ENCODE measurements around the gene TTYH2. TPM values are rescaled to one million over a fixed set of nuclear protein-coding genes. Genes with fewer than 3 reads are reported as not detected.

The TTYH2 gene
- total and polyA plus RNA-seq, 11 donors, result 10.3 to 34.6 (median 22.4) TPM

GRCh38 chr17:74228306-74228978, 15.1 kb downstream of the TTYH2 start:
- TF ChIP-seq POLR2A (IDR thresholded peaks at IDR 0.05), result no peak
- TF ChIP-seq, protein P1, sequence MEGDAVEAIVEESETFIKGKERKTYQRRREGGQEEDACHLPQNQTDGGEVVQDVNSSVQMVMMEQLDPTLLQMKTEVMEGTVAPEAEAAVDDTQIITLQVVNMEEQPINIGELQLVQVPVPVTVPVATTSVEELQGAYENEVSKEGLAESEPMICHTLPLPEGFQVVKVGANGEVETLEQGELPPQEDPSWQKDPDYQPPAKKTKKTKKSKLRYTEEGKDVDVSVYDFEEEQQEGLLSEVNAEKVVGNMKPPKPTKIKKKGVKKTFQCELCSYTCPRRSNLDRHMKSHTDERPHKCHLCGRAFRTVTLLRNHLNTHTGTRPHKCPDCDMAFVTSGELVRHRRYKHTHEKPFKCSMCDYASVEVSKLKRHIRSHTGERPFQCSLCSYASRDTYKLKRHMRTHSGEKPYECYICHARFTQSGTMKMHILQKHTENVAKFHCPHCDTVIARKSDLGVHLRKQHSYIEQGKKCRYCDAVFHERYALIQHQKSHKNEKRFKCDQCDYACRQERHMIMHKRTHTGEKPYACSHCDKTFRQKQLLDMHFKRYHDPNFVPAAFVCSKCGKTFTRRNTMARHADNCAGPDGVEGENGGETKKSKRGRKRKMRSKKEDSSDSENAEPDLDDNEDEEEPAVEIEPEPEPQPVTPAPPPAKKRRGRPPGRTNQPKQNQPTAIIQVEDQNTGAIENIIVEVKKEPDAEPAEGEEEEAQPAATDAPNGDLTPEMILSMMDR (IDR thresholded peaks at IDR 0.05), result no peak
- Histone ChIP-seq H3K4me1 (peaks cover 0 to 24% (median 0%) of the 10 kb centered on the region in 12 donors), H3K27me3 (no peaks in the 10 kb centered on the region), H3K9me3 (no peaks in the 10 kb centered on the region), H3K27ac (no peak overlapping the region), H3K36me3 (peaks cover 0 to 50% (median 20%) of the 10 kb centered on the region in 9 donors), H3K4me3 (no peak overlapping the region)
- WGBS, 4 donors, result 83 to 95% (median 93%) methylated on average over 5 of the region's 5 CpGs
- DNase-seq (no peak), ATAC-seq (no peak)
- intact Hi-C loops (cut with DNase I), result no loop called here

GRCh38 chr17:74230896-74231295, 17.5 kb downstream of the TTYH2 start:
- Histone ChIP-seq H3K9me3 (no peaks in the 10 kb centered on the region), H3K36me3 (peaks cover 0 to 35% (median 9%) of the 10 kb centered on the region in 9 donors), H3K27me3 (no peaks in the 10 kb centered on the region), H3K27ac (no peak overlapping the region), H3K4me1 (peaks cover 0 to 42% (median 15%) of the 10 kb centered on the region in 12 donors), H3K4me3 (no peak overlapping the region)
- no peak for ATAC-seq
- no peak for TF ChIP-seq POLR2A (IDR thresholded peaks at IDR 0.05)
- TF ChIP-seq, protein P1 (IDR thresholded peaks at IDR 0.05), result no peak
- intact Hi-C loops (cut with DNase I), result no loop called here
- no peak for DNase-seq
- WGBS, 4 donors, result 92 to 95% (median 95%) methylated on average over 10 to 16 of the region's 16 CpGs

DNA sequence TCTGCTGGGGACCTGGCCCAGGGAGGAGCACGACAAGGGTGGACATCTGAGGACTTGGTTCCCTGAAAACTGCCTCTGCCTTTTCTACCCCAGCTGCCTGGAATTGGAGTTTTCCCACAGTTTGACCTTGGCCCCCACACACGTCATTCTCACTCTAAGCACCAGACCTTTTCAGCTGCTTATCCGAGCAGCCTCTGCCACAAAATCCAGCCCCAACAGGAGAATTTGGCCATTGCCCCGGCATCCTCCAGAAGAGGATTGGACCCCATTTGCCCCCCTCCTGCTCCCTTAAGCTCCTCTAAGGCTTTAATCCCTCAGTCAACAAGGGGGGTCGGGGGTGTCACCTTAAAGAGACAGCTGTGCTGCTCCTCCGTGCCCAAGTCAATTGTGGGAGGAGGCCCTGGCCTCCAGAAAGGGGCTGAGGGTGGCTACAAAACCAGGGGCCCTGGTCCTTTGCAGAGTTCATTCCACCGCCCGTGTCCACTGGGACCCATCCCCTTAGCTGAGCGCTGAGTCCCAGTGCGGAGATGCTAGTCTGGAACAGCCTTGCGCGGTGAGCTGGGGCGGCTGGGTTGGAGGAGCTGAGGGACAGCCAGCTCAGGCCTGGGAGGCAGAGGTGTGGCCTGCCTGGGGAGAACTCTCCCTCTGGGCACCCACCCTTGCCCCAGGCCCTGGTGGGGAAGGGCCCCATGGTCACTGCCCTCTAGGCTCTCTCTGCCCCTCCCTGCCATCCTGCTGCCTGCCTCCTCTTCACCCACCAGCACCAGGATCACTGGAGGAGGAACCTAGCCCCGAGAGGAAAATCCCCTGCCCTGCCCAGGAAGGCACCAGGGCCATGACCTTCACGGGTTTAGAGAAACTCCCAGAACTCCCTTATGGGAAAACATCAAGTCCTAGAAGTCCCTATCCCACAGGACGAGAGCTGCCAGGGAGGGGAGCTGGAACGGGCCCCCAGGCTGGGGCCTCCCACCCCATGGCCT, 18.8 kb downstream of the TTYH2 start:
- intact Hi-C loops (cut with DNase I), result no loop called here
- H3K27ac ChIP-seq, result no peak overlapping the region
- H3K4me3 ChIP-seq, result no peak overlapping the region
- WGBS, 4 donors, result 79 to 84% (median 82%) methylated on average over 8 to 17 of the region's 17 CpGs
- no peaks in the 10 kb centered on the region for H3K27me3 ChIP-seq
- TF ChIP-seq, protein P1 (IDR thresholded peaks at IDR 0.05), result no peak
- no peak for TF ChIP-seq POLR2A (IDR thresholded peaks at IDR 0.05)
- peaks cover 0 to 30% (median 9%) of the 10 kb centered on the region in 9 donors for H3K36me3 ChIP-seq
- H3K9me3 ChIP-seq, result no peaks in the 10 kb centered on the region
- H3K4me1 ChIP-seq, result peaks cover 0 to 48% (median 24%) of the 10 kb centered on the region in 12 donors
- ATAC-seq (no peak), DNase-seq (no peak)

DNA sequence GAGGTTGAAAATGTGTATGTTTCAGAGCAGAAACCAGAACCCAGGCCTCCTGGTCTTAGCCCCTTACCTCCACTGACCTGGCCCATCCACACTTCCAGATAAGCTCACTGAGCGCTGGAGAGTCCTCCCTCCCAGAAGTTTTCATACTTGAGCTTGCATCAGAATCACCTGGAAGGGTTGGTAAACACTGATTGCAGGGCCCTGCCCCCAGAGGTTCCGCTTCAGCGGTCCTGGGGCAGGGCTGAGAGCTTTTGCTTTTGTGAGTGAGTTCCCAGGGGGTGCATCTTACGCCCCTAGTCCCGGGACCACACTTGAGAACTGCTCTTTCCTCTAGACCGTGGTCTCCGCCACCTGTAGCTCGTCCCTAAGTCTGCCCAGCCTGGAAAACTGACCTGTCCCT, 20.6 kb downstream of the TTYH2 start:
- intact Hi-C loops (cut with DNase I), result loop anchor here in 1 of 10 donors (2.0 kb wide), 1 partner anchor 15 kb away; no protein-coding TSS in a partner anchor
- DNase-seq (no peak), ATAC-seq (no peak)
- Histone ChIP-seq H3K4me1 (peaks cover 0 to 51% (median 24%) of the 10 kb centered on the region in 12 donors), H3K9me3 (no peaks in the 10 kb centered on the region), H3K36me3 (peaks cover 0 to 37% (median 10%) of the 10 kb centered on the region in 9 donors), H3K27ac (peak overlapping the region in 1 of 12 donors; percentile 91), H3K27me3 (no peaks in the 10 kb centered on the region), H3K4me3 (no peak overlapping the region)
- TF ChIP-seq, protein P1 (IDR thresholded peaks at IDR 0.05), result no peak
- no peak for TF ChIP-seq POLR2A (IDR thresholded peaks at IDR 0.05)
- 87 to 96% (median 93%) methylated on average over 7 to 8 of the region's 8 CpGs for WGBS, 4 donors
